ENCODE results near the gene NPAS2.

The NPAS2 gene

GRCh38 chr2:100988630-100989417 lies 168.9 kb downstream of the NPAS2 start:
- H3K27ac Mint-ChIP-seq = no peak overlapping the region
- TF ChIP-seq, protein P1, sequence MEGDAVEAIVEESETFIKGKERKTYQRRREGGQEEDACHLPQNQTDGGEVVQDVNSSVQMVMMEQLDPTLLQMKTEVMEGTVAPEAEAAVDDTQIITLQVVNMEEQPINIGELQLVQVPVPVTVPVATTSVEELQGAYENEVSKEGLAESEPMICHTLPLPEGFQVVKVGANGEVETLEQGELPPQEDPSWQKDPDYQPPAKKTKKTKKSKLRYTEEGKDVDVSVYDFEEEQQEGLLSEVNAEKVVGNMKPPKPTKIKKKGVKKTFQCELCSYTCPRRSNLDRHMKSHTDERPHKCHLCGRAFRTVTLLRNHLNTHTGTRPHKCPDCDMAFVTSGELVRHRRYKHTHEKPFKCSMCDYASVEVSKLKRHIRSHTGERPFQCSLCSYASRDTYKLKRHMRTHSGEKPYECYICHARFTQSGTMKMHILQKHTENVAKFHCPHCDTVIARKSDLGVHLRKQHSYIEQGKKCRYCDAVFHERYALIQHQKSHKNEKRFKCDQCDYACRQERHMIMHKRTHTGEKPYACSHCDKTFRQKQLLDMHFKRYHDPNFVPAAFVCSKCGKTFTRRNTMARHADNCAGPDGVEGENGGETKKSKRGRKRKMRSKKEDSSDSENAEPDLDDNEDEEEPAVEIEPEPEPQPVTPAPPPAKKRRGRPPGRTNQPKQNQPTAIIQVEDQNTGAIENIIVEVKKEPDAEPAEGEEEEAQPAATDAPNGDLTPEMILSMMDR (IDR thresholded peaks at IDR 0.05; ENCODE audit: unreplicated experiment in 3 of 3) = no peak
- no peaks in the 10 kb centered on the region for H3K9me3 Mint-ChIP-seq
- peaks cover 5% of the 10 kb centered on the region for H3K4me1 Mint-ChIP-seq
- no peak overlapping the region for H3K4me3 Mint-ChIP-seq
- no peaks in the 10 kb centered on the region for H3K36me3 Mint-ChIP-seq (ENCODE audit: low read depth)
- H3K27me3 Mint-ChIP-seq (ENCODE audit: low read depth) = peaks cover 13% of the 10 kb centered on the region

DNA sequence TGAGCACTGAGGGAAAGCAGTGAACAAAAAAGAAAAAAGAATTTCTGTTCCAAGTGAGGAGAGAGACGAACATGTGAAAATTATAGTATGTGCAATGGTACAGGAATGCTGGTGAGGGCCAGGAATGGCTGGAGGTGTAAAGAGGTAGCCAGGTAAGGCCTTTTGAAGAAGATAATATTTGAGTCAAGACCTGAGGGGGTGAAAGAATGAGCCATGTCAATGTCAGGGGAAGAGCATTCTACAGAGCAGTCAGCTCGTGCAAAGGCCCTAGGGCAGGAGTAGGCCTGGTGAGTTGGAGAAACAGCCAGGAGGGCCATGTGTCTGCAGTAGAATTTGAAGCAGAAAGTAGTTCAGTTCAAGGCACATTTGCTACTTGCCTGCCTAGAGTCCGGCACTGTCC lies 169.7 kb downstream of the NPAS2 start:
- Mint-ChIP-seq H3K27ac (no peak overlapping the region), H3K4me3 (no peak overlapping the region), H3K9me3 (no peaks in the 10 kb centered on the region), H3K4me1 (no peaks in the 10 kb centered on the region), H3K36me3 (ENCODE audit: low read depth) (no peaks in the 10 kb centered on the region), H3K27me3 (ENCODE audit: low read depth) (peaks cover 13% of the 10 kb centered on the region)
- TF ChIP-seq, protein P1 (IDR thresholded peaks at IDR 0.05; ENCODE audit: unreplicated experiment in 3 of 3) = no peak

GRCh38 chr2:100990166-100990565 lies 170.2 kb downstream of the NPAS2 start:
- Mint-ChIP-seq H3K36me3 (ENCODE audit: low read depth) (no peaks in the 10 kb centered on the region), H3K4me1 (no peaks in the 10 kb centered on the region), H3K27me3 (ENCODE audit: low read depth) (peaks cover 9% of the 10 kb centered on the region), H3K27ac (no peak overlapping the region), H3K4me3 (no peak overlapping the region), H3K9me3 (no peaks in the 10 kb centered on the region)
- TF ChIP-seq, protein P1 (IDR thresholded peaks at IDR 0.05; ENCODE audit: unreplicated experiment in 3 of 3) = no peak

- Mint-ChIP-seq H3K36me3 (ENCODE audit: low read depth) (no peaks in the 10 kb centered on the region), H3K4me1 (no peaks in the 10 kb centered on the region), H3K9me3 (no peaks in the 10 kb centered on the region), H3K27me3 (ENCODE audit: low read depth) (peaks cover 8% of the 10 kb centered on the region), H3K4me3 (no peak overlapping the region), H3K27ac (no peak overlapping the region)
- TF ChIP-seq, protein P1 (IDR thresholded peaks at IDR 0.05; ENCODE audit: unreplicated experiment in 3 of 3) = no peak
Measured at GRCh38 chr2:100990650-100991403, 170.9 kb downstream of the NPAS2 start.

DNA sequence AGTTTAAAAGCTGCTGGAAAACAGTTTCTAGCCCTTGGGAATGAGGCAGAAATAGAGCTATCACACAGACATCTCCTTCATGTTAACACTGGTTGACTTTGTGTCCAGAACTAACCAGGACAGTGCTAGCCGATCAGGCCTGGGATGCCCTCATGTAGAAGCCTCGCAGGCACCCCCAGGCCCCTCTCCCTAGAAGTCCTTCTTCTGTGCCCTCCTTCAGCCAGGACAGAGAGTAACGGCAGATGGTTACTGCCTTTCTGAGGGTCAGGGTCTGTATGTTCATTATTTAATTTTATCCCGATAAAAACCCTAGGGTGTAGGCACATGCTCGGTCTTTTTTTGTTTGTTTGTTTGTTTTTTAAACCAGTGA lies 171.4 kb downstream of the NPAS2 start:
- Mint-ChIP-seq H3K9me3 (no peaks in the 10 kb centered on the region), H3K27me3 (ENCODE audit: low read depth) (peaks cover 8% of the 10 kb centered on the region), H3K4me3 (no peak overlapping the region), H3K36me3 (ENCODE audit: low read depth) (no peaks in the 10 kb centered on the region), H3K4me1 (no peaks in the 10 kb centered on the region), H3K27ac (no peak overlapping the region)
- TF ChIP-seq, protein P1 (IDR thresholded peaks at IDR 0.05; ENCODE audit: unreplicated experiment in 3 of 3) = no peak
